PFSK-1 (cell line): ENCODE measurements around the gene HMHB1.

Source experiments
- FOXP2 ChIP-seq: optimal IDR thresholded peaks from 2 replicates; pipeline ENCODE3; 2011; ENCODE audit warnings: borderline replicate concordance, control low read depth, inconsistent platforms; ENCODE audit not compliant: insufficient read depth; ENCODE audit errors: extremely low read length, extremely low read depth
- POLR2AphosphoS5 ChIP-seq: IDR thresholded peaks from 2 replicates; pipeline ENCODE4 v1.6.1; 2012; ENCODE audit warnings: low read depth, mild to moderate bottlenecking, control low read depth, low read length, moderate library complexity
- REST ChIP-seq, 2 experiments: IDR thresholded peaks; 2 replicates each; pipeline versions ENCODE4 v1.6.1 to v1.8.0; 2011 to 2012; ENCODE audit warnings: low read depth in 2 of 2, low read length in 2 of 2, control low read depth in 1 of 2, inconsistent platforms in 1 of 2, mild to moderate bottlenecking in 1 of 2, moderate library complexity in 1 of 2; ENCODE audit not compliant: insufficient read depth in 1 of 2
- SIN3A ChIP-seq: IDR thresholded peaks from 2 replicates; pipeline ENCODE4 v1.6.1; 2012; ENCODE audit warnings: mild to moderate bottlenecking, low read length, moderate library complexity, borderline replicate concordance; ENCODE audit not compliant: insufficient read depth
- TAF1 ChIP-seq: IDR thresholded peaks from 2 replicates; pipeline ENCODE4 v1.6.1; 2012; ENCODE audit warnings: low read length, control low read depth, borderline replicate concordance; ENCODE audit not compliant: insufficient read depth

Gene HMHB1

GRCh38 chr5:143770450-143770849, 41.5 kb upstream of the HMHB1 start:
- no peak for TF ChIP-seq POLR2AphosphoS5
- no peak for TF ChIP-seq FOXP2
- TF ChIP-seq REST (IDR thresholded peaks at IDR 0.05; ENCODE audit: insufficient read depth in 1 of 2, low read depth in 2 of 2, low read length in 2 of 2), result no peak
- no peak for TF ChIP-seq SIN3A
- no peak for TF ChIP-seq TAF1

GRCh38 chr5:143771189-143771588, 40.8 kb upstream of the HMHB1 start:
- TF ChIP-seq FOXP2 (no peak), SIN3A (no peak), REST (IDR thresholded peaks at IDR 0.05; ENCODE audit: insufficient read depth in 1 of 2, low read depth in 2 of 2, low read length in 2 of 2) (no peak), POLR2AphosphoS5 (no peak)

- no peak for TF ChIP-seq FOXP2
- TF ChIP-seq POLR2AphosphoS5, result no peak
- TF ChIP-seq REST (IDR thresholded peaks at IDR 0.05; ENCODE audit: insufficient read depth in 1 of 2, low read depth in 2 of 2, low read length in 2 of 2), result no peak
- no peak for TF ChIP-seq TAF1
- no peak for TF ChIP-seq SIN3A
Observed at GRCh38 chr5:143771602-143772001, 40.4 kb upstream of the HMHB1 start.

GRCh38 chr5:143772621-143773020, 39.3 kb upstream of the HMHB1 start:
- TF ChIP-seq SIN3A, result no peak
- TF ChIP-seq REST (IDR thresholded peaks at IDR 0.05; ENCODE audit: insufficient read depth in 1 of 2, low read depth in 2 of 2, low read length in 2 of 2), result no peak
- no peak for TF ChIP-seq FOXP2
- TF ChIP-seq POLR2AphosphoS5, result no peak
- TF ChIP-seq TAF1, result no peak

GRCh38 chr5:143775258-143775657, 36.7 kb upstream of the HMHB1 start:
- TF ChIP-seq POLR2AphosphoS5, result no peak
- no peak for TF ChIP-seq SIN3A
- TF ChIP-seq TAF1, result no peak
- no peak for TF ChIP-seq REST (IDR thresholded peaks at IDR 0.05; ENCODE audit: insufficient read depth in 1 of 2, low read depth in 2 of 2, low read length in 2 of 2)
- TF ChIP-seq FOXP2, result no peak
